Activated CD4-positive, CD25-positive, alpha-beta regulatory T cell treated with anti-CD3 and anti-CD28 coated beads, Interleukin-2, amount 50 U/mL, for 24 hours (primary cell): ENCODE results near the gene CNOT6.
"Not testable (repeated sequence)": the region's sequence is repeated elsewhere in the genome, so short reads cannot be mapped to it uniquely, and the experiment has no call there.

ENCODE experiments used
- ATAC-seq, 2 donors: fragments of 150-1000 bp; cut with Tn5 transposase; one replicate each; pipeline ENCODE4 v1.10.0; 2021; ENCODE audit warnings: mild to moderate bottlenecking in 1 of 2, moderate library complexity in 1 of 2

Gene CNOT6

GRCh38 chr5:180471866-180472265 is 22.3 kb upstream of the CNOT6 start:
- no peak for ATAC-seq

GRCh38 chr5:180472269-180472668 is 21.9 kb upstream of the CNOT6 start:
- ATAC-seq = no peak

GRCh38 chr5:180473386-180473785 is 20.8 kb upstream of the CNOT6 start:
- not testable (repeated sequence) for ATAC-seq

- ATAC-seq = no peak
Measured at GRCh38 chr5:180474569-180474968, 19.6 kb upstream of the CNOT6 start.

GRCh38 chr5:180475969-180476524 is 18.1 kb upstream of the CNOT6 start:
- not testable (repeated sequence) for ATAC-seq

- no peak for ATAC-seq
Measured at GRCh38 chr5:180484813-180485212, 9.4 kb upstream of the CNOT6 start.

GRCh38 chr5:180486636-180487149 is 7.5 kb upstream of the CNOT6 start:
- no peak for ATAC-seq

GRCh38 chr5:180487556-180487955 is 6.6 kb upstream of the CNOT6 start:
- ATAC-seq = no peak

- no peak for ATAC-seq
Measured at GRCh38 chr5:180491496-180491895, 2.7 kb upstream of the CNOT6 start.

GRCh38 chr5:180492226-180492903 is 1.8 kb upstream of the CNOT6 start:
- ATAC-seq = no peak

- ATAC-seq = peak; percentile 36 to 42
Measured at GRCh38 chr5:180494510-180495181, 467 bp downstream of the CNOT6 start.

- no peak for ATAC-seq
Measured at GRCh38 chr5:180495292-180495691, 1.1 kb downstream of the CNOT6 start.

- ATAC-seq = no peak
Measured at GRCh38 chr5:180495991-180496741, 2.0 kb downstream of the CNOT6 start.

GRCh38 chr5:180496806-180497205 is 2.6 kb downstream of the CNOT6 start:
- not testable (repeated sequence) for ATAC-seq

GRCh38 chr5:180497865-180498264 is 3.7 kb downstream of the CNOT6 start:
- not testable (repeated sequence) for ATAC-seq

GRCh38 chr5:180498378-180498777 is 4.2 kb downstream of the CNOT6 start:
- ATAC-seq = no peak

- ATAC-seq = no peak
Measured at GRCh38 chr5:180499684-180500083, 5.5 kb downstream of the CNOT6 start.

- ATAC-seq = not testable (repeated sequence)
Measured at GRCh38 chr5:180500300-180500699, 6.1 kb downstream of the CNOT6 start.

GRCh38 chr5:180507661-180508060 is 13.5 kb downstream of the CNOT6 start:
- no peak for ATAC-seq

GRCh38 chr5:180515294-180515693 is 21.1 kb downstream of the CNOT6 start:
- ATAC-seq = no peak

GRCh38 chr5:180515974-180516373 is 21.8 kb downstream of the CNOT6 start:
- ATAC-seq = not testable (repeated sequence)

GRCh38 chr5:180516440-180516839 is 22.3 kb downstream of the CNOT6 start:
- no peak for ATAC-seq

- no peak for ATAC-seq
Measured at GRCh38 chr5:180519098-180519497, 24.9 kb downstream of the CNOT6 start.
